Heart right ventricle (tissue), 16 donors: ENCODE measurements around the gene CSNK2B. TPM values are rescaled to one million over a fixed set of nuclear protein-coding genes. Genes with fewer than 3 reads are reported as not detected.
A peak's percentile ranks its signal among the peaks of the same experiment; 100 is the strongest.

Experiments
- ATAC-seq, 8 donors: fragments of 200-7000 bp; cut with Tn5 transposase; one replicate each; pipeline ENCODE4 v1.9.1; 2020; ENCODE audit warnings: mild to moderate bottlenecking in 8 of 8, moderate library complexity in 8 of 8, moderate number of reproducible peaks in 1 of 8
- DNase-seq, 2 donors: peaks; one replicate each; pipeline ENCODE4 v3.0.0-alpha.2; 2020
- H3K27ac ChIP-seq, 10 donors: fragments of 200-600 bp; sonication (generic) in 2 of 10; one replicate each; pipeline versions ENCODE4 v1.5.0 to v1.8.0; 2020 to 2022; ENCODE audit warnings: mild to moderate bottlenecking in 3 of 10
- H3K27me3 ChIP-seq, 7 donors: fragments of 200-600 bp; one replicate each; pipeline ENCODE4 v1.8.0; 2021 to 2022; ENCODE audit warnings: mild to moderate bottlenecking in 2 of 7
- H3K36me3 ChIP-seq, 9 donors: fragments of 200-600 bp; sonication (generic) in 1 of 9; one replicate each; pipeline versions ENCODE4 v1.5.0 to v1.8.0; 2020 to 2022; ENCODE audit warnings: mild to moderate bottlenecking in 2 of 9
- H3K4me1 ChIP-seq, 9 donors: fragments of 200-600 bp; sonication (generic) in 1 of 9; one replicate each; pipeline versions ENCODE4 v1.5.0 to v1.8.0; 2020 to 2022; ENCODE audit warnings: mild to moderate bottlenecking in 4 of 9
- H3K4me3 ChIP-seq, 10 donors: fragments of 200-600 bp; sonication (generic) in 2 of 10; one replicate each; pipeline versions ENCODE4 v1.5.0 to v1.8.0; 2020 to 2022; ENCODE audit warnings: mild to moderate bottlenecking in 7 of 10, moderate library complexity in 2 of 10
- H3K9me3 ChIP-seq, 11 donors: fragments of 200-600 bp in 10 of 11; sonication (generic) in 2 of 11; one replicate each; pipeline versions ENCODE4 v1.5.0 to v1.8.0; 2013 to 2022; ENCODE audit warnings: mild to moderate bottlenecking in 2 of 11, control low read depth in 1 of 11, moderate library complexity in 1 of 11
- CTCF ChIP-seq, 9 donors: fragments of 200-600 bp; sonication (generic) in 2 of 9; IDR thresholded peaks; one replicate each; pipeline versions ENCODE4 v1.5.0 to v1.8.0; 2021 to 2022; ENCODE audit warnings: antibody characterized with exemption in 9 of 9, mild to moderate bottlenecking in 5 of 9, moderate library complexity in 1 of 9
- WGBS, 2 donors: extraction: QIAGEN DNeasy Blood & Tissue Kit; methylation state at CpG; one replicate each; pipeline ENCODE4 v1.1.7; 2013; ENCODE audit warnings: inconsistent platforms in 1 of 2; 5-methylcytosine and 5-hydroxymethylcytosine counted together
- intact Hi-C, 10 donors: fragments of 100-400 bp; cut with DNase I; formaldehyde crosslinking; loops; one replicate each; pipeline versions ENCODE4 v1.11.1 to v1.14.2; 2022
- polyA plus RNA-seq, 2 donors: library from polyadenylated mRNA; stranded (reverse); fragments of 200-250 nt; gene quantifications; one replicate each; pipeline ENCODE4 v1.2.3, GENCODE V29; 2013
- total RNA-seq, 10 donors: library from RNA; stranded (reverse); fragmentation: NEBNext Ultra II Directional in 3 of 10; extraction: Animal tissue kit (Norgen Biotek cat#: 25700) in 3 of 10; gene quantifications; one replicate each; pipeline versions ENCODE4 v1.2.1 to v1.2.4, GENCODE V29; 2021 to 2023
- donor health status: Arrhythmogenic right ventricular cardiomyopathy.
- donor health status: ischemic (EF 13 %, LVEDD 7.1; RV severe dilation, severe dysfunction).
- donor health status: healthy with polysubstance abuse.
- donor health status: DM: no; HTN: yes; CAD: no.
- donor health status: DM: no; HTN: no; CAD: no.
- donor health status: ischemic (EF 25% LVEDD 6.9; RV normal size, moderate dysfunction).
- donor health status: ischemic (EF 25% LVEDD 5.7; RV mildly dilated, moderate dysfunction).
- donor health status: healthy.
- donor health status: DM: yes; HTN: yes; CAD: no.
- donor health status: Ischemic cardiomyopathy.
- donor health status: ischemic (EF 35%, LVEDD 5.7; RV mildly dilated, moderate dysfunction).
- donor health status: nonischemic (EF 11% LVEDD 7.7; RV severe dilation, severe dysfunction).
- donor health status: DM: yes; HTN: yes; CAD: no.
- donor health status: PGD.
- donor health status: ischemic (EF 29% LVEDD 5.4; RV normal size, mild dysfunction).
- donor health status: nonischemic (EF 23%, LVEDD 6.1; RV moderate dilation, normal function).

CSNK2B gene
- total and polyA plus RNA-seq, 12 donors: 101 to 199 (median 115) TPM

- H3K4me3 ChIP-seq: no peak overlapping the region
- ATAC-seq (peak in 1 of 8 donors; percentile 9), DNase-seq (no peak)
- H3K27ac ChIP-seq: no peak overlapping the region
- intact Hi-C loops: no loop called here
- 52 to 56% methylated on average over 8 of the region's 8 CpGs for WGBS, 2 donors
- no peaks in the 10 kb centered on the region for H3K36me3 ChIP-seq
- no peaks in the 10 kb centered on the region for H3K9me3 ChIP-seq
- TF ChIP-seq CTCF (IDR thresholded peaks at IDR 0.05): no peak
- H3K4me1 ChIP-seq: peaks cover 0 to 10% (median 0%) of the 10 kb centered on the region in 9 donors
- peaks cover 0 to 5% (median 0%) of the 10 kb centered on the region in 7 donors for H3K27me3 ChIP-seq
Measured at GRCh38 chr6:31711233-31711632, 45.4 kb downstream of the CSNK2B start.

- Histone ChIP-seq H3K4me1 (peaks cover 0 to 10% (median 0%) of the 10 kb centered on the region in 9 donors), H3K9me3 (no peaks in the 10 kb centered on the region), H3K27ac (no peak overlapping the region), H3K27me3 (peaks cover 0 to 5% (median 0%) of the 10 kb centered on the region in 7 donors), H3K4me3 (no peak overlapping the region), H3K36me3 (no peaks in the 10 kb centered on the region)
- peak in 7 of 8 donors; percentile 48 to 75 (median 65) for ATAC-seq
- peak in 7 of 9 donors; percentile 17 to 39 (median 24) for TF ChIP-seq CTCF (IDR thresholded peaks at IDR 0.05)
- peak; percentile 15 to 29 for DNase-seq
- 81 to 84% methylated on average over 8 of the region's 8 CpGs for WGBS, 2 donors
- intact Hi-C loops: no loop called here
Measured at GRCh38 chr6:31712296-31712695, 46.4 kb downstream of the CSNK2B start.

GRCh38 chr6:31713465-31713864 is 47.6 kb downstream of the CSNK2B start:
- no peak overlapping the region for H3K4me3 ChIP-seq
- WGBS, 2 donors: 68 to 72% methylated on average over 4 of the region's 4 CpGs
- no peak for TF ChIP-seq CTCF (IDR thresholded peaks at IDR 0.05)
- H3K27me3 ChIP-seq: peaks cover 0 to 5% (median 0%) of the 10 kb centered on the region in 7 donors
- DNase-seq (no peak), ATAC-seq (no peak)
- no peaks in the 10 kb centered on the region for H3K36me3 ChIP-seq
- no peak overlapping the region for H3K27ac ChIP-seq
- H3K9me3 ChIP-seq: no peaks in the 10 kb centered on the region
- intact Hi-C loops: no loop called here
- peaks cover 0 to 10% (median 0%) of the 10 kb centered on the region in 9 donors for H3K4me1 ChIP-seq

GRCh38 chr6:31713991-31714684 is 48.3 kb downstream of the CSNK2B start:
- WGBS, 2 donors: 53 to 57% methylated on average over 4 to 5 of the region's 5 CpGs
- no peak for DNase-seq
- TF ChIP-seq CTCF (IDR thresholded peaks at IDR 0.05): no peak
- Histone ChIP-seq H3K4me3 (no peak overlapping the region), H3K4me1 (peaks cover 0 to 10% (median 0%) of the 10 kb centered on the region in 9 donors), H3K27ac (no peak overlapping the region), H3K9me3 (no peaks in the 10 kb centered on the region), H3K36me3 (no peaks in the 10 kb centered on the region), H3K27me3 (peaks cover 0 to 5% (median 0%) of the 10 kb centered on the region in 7 donors)
- no peak for ATAC-seq
- intact Hi-C loops: no loop called here
